ENCODE results near the gene LIME1. TPM values are rescaled to one million over a fixed set of nuclear protein-coding genes. Genes with fewer than 3 reads are reported as not detected.

Gene LIME1
- total and polyA plus RNA-seq, 12 donors, result 0.22 to 103 (median 8.4) TPM

- Histone ChIP-seq H3K4me1 (replicated peaks in 1 of 2) (peaks cover 27 to 38% of the 10 kb centered on the region in 2 donors), H3K9me3 (replicated peaks in 1 of 3) (no peaks in the 10 kb centered on the region), H3K4me3 (peak overlapping the region in 1 of 4 donors; percentile 26), H3K27me3 (no peaks in the 10 kb centered on the region), H3K36me3 (replicated peaks in 1 of 2) (peaks cover 0 to 13% of the 10 kb centered on the region in 2 donors), H3K27ac (peak overlapping the region in 3 of 5 donors; percentile 34 to 92 (median 82))
- DNase-seq, result peak; percentile 77 to 92 (median 90)
- WGBS, 4 donors, result 24 to 48% (median 42%) methylated on average over 5 to 19 of the region's 19 CpGs
- TF ChIP-seq POLR2A (IDR thresholded peaks at IDR 0.05), result no peak
- TF ChIP-seq CTCF (IDR thresholded peaks at IDR 0.05), result no peak
- intact Hi-C loops (cut with DNase I), result no loop called here
These were observed 37.6 kb upstream of the LIME1 start for GRCh38 chr20:63698739-63699465.

- H3K9me3 ChIP-seq (replicated peaks in 1 of 3), result no peaks in the 10 kb centered on the region
- peaks cover 27 to 38% of the 10 kb centered on the region in 2 donors for H3K4me1 ChIP-seq (replicated peaks in 1 of 2)
- intact Hi-C loops (cut with DNase I), result loop anchor here in 1 of 2 donors (10.0 kb wide), 1 partner anchor 155 kb away; no protein-coding TSS in a partner anchor
- H3K4me3 ChIP-seq, result peak overlapping the region in 1 of 4 donors; percentile 26
- H3K27ac ChIP-seq, result peak overlapping the region in 3 of 5 donors; percentile 34 to 92 (median 82)
- TF ChIP-seq POLR2A (IDR thresholded peaks at IDR 0.05), result no peak
- no peak for TF ChIP-seq CTCF (IDR thresholded peaks at IDR 0.05)
- H3K36me3 ChIP-seq (replicated peaks in 1 of 2), result peaks cover 0 to 17% of the 10 kb centered on the region in 2 donors
- WGBS, 4 donors, result 61 to 76% (median 68%) methylated on average over 7 to 24 of the region's 24 CpGs
- H3K27me3 ChIP-seq, result no peaks in the 10 kb centered on the region
- DNase-seq, result peak in 3 of 7 donors; percentile 32 to 59 (median 34)
These were observed 36.8 kb upstream of the LIME1 start for GRCh38 chr20:63699466-63700198.

DNA sequence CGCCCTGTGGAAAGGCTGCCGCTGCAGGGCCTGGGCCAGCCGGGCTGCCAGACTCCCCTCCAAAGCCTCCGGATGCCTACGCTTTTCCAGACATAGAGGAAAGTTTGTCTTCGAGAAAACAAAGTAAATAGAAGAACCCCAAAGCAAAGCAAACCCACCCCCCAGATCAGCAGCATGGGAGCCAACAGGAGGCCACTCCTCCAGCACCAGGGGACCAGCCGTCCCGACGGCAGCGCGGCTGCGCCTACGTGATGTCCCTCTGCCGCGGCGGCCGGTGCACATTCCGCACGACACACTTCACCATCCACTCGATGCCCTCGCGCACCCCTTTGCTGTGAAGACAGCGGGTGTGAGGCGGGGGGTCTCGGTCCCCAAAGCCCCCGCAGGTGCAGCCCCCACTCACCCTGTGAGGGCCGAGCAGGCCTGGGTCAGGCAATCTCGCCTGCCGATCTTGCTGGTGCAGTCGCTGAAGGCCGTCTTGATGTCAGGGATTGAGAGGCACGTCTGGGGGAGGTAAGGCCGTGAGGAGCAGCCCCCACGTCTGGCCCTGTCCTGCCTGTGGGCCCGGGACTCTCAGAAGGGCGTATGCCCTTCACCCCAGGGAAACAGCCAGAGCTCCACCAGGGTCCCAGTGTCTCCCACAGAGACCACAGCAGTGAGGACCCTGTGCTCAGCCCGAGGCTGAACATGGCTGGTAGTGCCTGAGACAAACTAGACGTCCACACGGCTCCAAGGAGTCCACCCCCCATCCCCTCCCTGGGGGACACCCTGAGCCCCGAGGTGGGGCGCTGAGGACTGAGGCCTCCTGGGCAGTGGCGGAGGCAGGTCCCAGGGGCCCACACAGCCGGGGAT lies 36.0 kb upstream of the LIME1 start:
- intact Hi-C loops (cut with DNase I), result loop anchor here in 1 of 2 donors (10.0 kb wide), 1 partner anchor 154 kb away; no protein-coding TSS in a partner anchor
- peak in 4 of 7 donors; percentile 23 to 55 (median 28) for DNase-seq
- no peak for TF ChIP-seq POLR2A (IDR thresholded peaks at IDR 0.05)
- Histone ChIP-seq H3K27me3 (no peaks in the 10 kb centered on the region), H3K4me1 (replicated peaks in 1 of 2) (peaks cover 27 to 38% of the 10 kb centered on the region in 2 donors), H3K27ac (peak overlapping the region in 2 of 5 donors; percentile 82 to 92), H3K4me3 (no peak overlapping the region), H3K36me3 (replicated peaks in 1 of 2) (peaks cover 0 to 22% of the 10 kb centered on the region in 2 donors), H3K9me3 (replicated peaks in 1 of 3) (no peaks in the 10 kb centered on the region)
- WGBS, 4 donors, result 78 to 91% (median 82%) methylated on average over 24 to 43 of the region's 43 CpGs

- peaks cover 27 to 38% of the 10 kb centered on the region in 2 donors for H3K4me1 ChIP-seq (replicated peaks in 1 of 2)
- 80 to 91% (median 83%) methylated on average over 1 to 5 of the region's 5 CpGs; no CpG with 5 or more reads in 1 of the 4 donors for WGBS, 4 donors
- DNase-seq, result no peak
- H3K27me3 ChIP-seq, result no peaks in the 10 kb centered on the region
- H3K9me3 ChIP-seq (replicated peaks in 1 of 3), result no peaks in the 10 kb centered on the region
- TF ChIP-seq POLR2A (IDR thresholded peaks at IDR 0.05), result no peak
- TF ChIP-seq CTCF (IDR thresholded peaks at IDR 0.05), result no peak
- no peak overlapping the region for H3K4me3 ChIP-seq
- no peak overlapping the region for H3K27ac ChIP-seq
- intact Hi-C loops (cut with DNase I), result loop anchor here in 1 of 2 donors (10.0 kb wide), 1 partner anchor 154 kb away; no protein-coding TSS in a partner anchor
- H3K36me3 ChIP-seq (replicated peaks in 1 of 2), result peaks cover 0 to 26% of the 10 kb centered on the region in 2 donors
These were observed 35.5 kb upstream of the LIME1 start for GRCh38 chr20:63701051-63701328.
